HEK293 (cell line): ENCODE measurements around the gene VASN.

Experiments used
- BCL6B ChIP-seq: fragments of 450-650 bp; formaldehyde crosslinking; IDR thresholded peaks from 2 replicates; pipeline ENCODE4 v1.5.1; 2017; ENCODE audit warnings: missing biosample characterization, missing genetic modification characterization
- CTCF ChIP-seq: fragments of 450-650 bp; formaldehyde crosslinking; IDR thresholded peaks from 2 replicates; pipeline ENCODE4 v1.5.1; 2016; ENCODE audit warnings: missing biosample characterization, missing genetic modification characterization
- REST ChIP-seq: fragments of 450-650 bp; formaldehyde crosslinking; IDR thresholded peaks from 2 replicates; pipeline ENCODE4 v1.5.1; 2016; ENCODE audit warnings: missing biosample characterization, missing genetic modification characterization
- TCF7L2 ChIP-seq: IDR thresholded peaks from 2 replicates; pipeline ENCODE4 v1.6.1; 2011; ENCODE audit warnings: low read depth, mild to moderate bottlenecking, inconsistent platforms, low read length, moderate library complexity, borderline replicate concordance
- ZBTB48 ChIP-seq: fragments of 450-650 bp; formaldehyde crosslinking; IDR thresholded peaks from 2 replicates; pipeline ENCODE4 v1.5.1; 2016; ENCODE audit warnings: missing biosample characterization, missing genetic modification characterization
- ZNF473 ChIP-seq: fragments of 450-650 bp; formaldehyde crosslinking; IDR thresholded peaks from 2 replicates; pipeline ENCODE4 v1.5.1; 2017; ENCODE audit warnings: missing biosample characterization, missing genetic modification characterization
- ZNF530 ChIP-seq: fragments of 450-650 bp; formaldehyde crosslinking; IDR thresholded peaks from 2 replicates; pipeline ENCODE4 v1.5.1; 2016; ENCODE audit warnings: low read depth, missing biosample characterization, missing genetic modification characterization
- ZNF624 ChIP-seq: fragments of 450-650 bp; formaldehyde crosslinking; IDR thresholded peaks from 2 replicates; pipeline ENCODE4 v1.5.1; 2017; ENCODE audit warnings: missing biosample characterization, missing genetic modification characterization

GRCh38 chr16:4324492-4325252 is 47.0 kb upstream of the VASN start:
- TF ChIP-seq ZNF473 (no peak), CTCF (tag by site-specific recombination) (no peak), ZBTB48 (tag by site-specific recombination) (no peak), ZNF530 (tag by site-specific recombination) (no peak), TCF7L2 (no peak), BCL6B (tag by site-specific recombination) (no peak), ZNF624 (tag by site-specific recombination) (no peak), REST (tag by site-specific recombination) (no peak)
